Coronary artery (tissue), 2 donors: Measurements from ENCODE around the gene OR2D3.
A peak's percentile ranks its signal among the peaks of the same experiment; 100 is the strongest.

Experiments used
- DNase-seq: peaks from one replicate; pipeline ENCODE4 v3.0.0-alpha.2; 2017; ENCODE audit warnings: low spot score
- H3K27ac ChIP-seq, 2 donors: fragments of 200-600 bp; sonication (generic); one replicate each; pipeline ENCODE4 v1.5.1; 2016 to 2019
- H3K4me3 ChIP-seq: fragments of 200-600 bp; sonication (generic); 2 replicates; pipeline ENCODE4 v1.5.1; 2016; ENCODE audit warnings: mild to moderate bottlenecking, moderate library complexity
- CTCF ChIP-seq: fragments of 200-600 bp; sonication (generic); IDR thresholded peaks from one replicate; pipeline ENCODE4 v1.5.1; 2019; ENCODE audit warnings: antibody characterized with exemption

Gene OR2D3

GRCh38 chr11:6911378-6911777 lies 9.4 kb upstream of the OR2D3 start:
- DNase-seq = no peak
- no peak overlapping the region for H3K27ac ChIP-seq
- TF ChIP-seq CTCF = no peak
- no peak overlapping the region for H3K4me3 ChIP-seq

GRCh38 chr11:6911948-6912347 lies 8.9 kb upstream of the OR2D3 start:
- H3K4me3 ChIP-seq = no peak overlapping the region
- no peak for DNase-seq
- TF ChIP-seq CTCF = no peak

GRCh38 chr11:6919698-6920097 lies 1.1 kb upstream of the OR2D3 start:
- H3K4me3 ChIP-seq = no peak overlapping the region
- H3K27ac ChIP-seq = no peak overlapping the region
- TF ChIP-seq CTCF = no peak
- no peak for DNase-seq

More at GRCh38 chr11:6911948-6912347, 8.9 kb upstream of the OR2D3 start:
- H3K27ac ChIP-seq = no peak overlapping the region

GRCh38 chr11:6925007-6925577 lies 4.3 kb downstream of the OR2D3 start:
- TF ChIP-seq CTCF = no peak
- Histone ChIP-seq H3K27ac (no peak overlapping the region), H3K4me3 (no peak overlapping the region)
- DNase-seq = no peak

- Histone ChIP-seq H3K27ac (peak overlapping the region in 1 of 2 donors; percentile 74), H3K4me3 (peak overlapping the region; percentile 76)
- no peak for DNase-seq
- TF ChIP-seq CTCF = no peak
These were observed 4.9 kb downstream of the OR2D3 start for GRCh38 chr11:6925636-6926207.

GRCh38 chr11:6926208-6927029 lies 5.6 kb downstream of the OR2D3 start, which contains the start of gene ZNF215:
ZNF215 (plus strand) TSS chr11:6926426; CDS start chr11:6932273, 5,847 bp downstream.
- Histone ChIP-seq H3K27ac (peak within 1 kb of the TSS; percentile 49 to 74), H3K4me3 (peak within 1 kb of the TSS; percentile 76)
- DNase-seq = peak; percentile 90
- no peak for TF ChIP-seq CTCF
